Upper lobe of left lung (tissue), 6 donors: ENCODE data around the gene SERHL2. TPM values are rescaled to one million over a fixed set of nuclear protein-coding genes. Genes with fewer than 3 reads are reported as not detected.

ENCODE experiments used
- small RNA-seq, 4 donors: library from RNA; depleted of rRNA; stranded (forward); fragments of <200 nt; gene quantifications; one replicate each; pipeline ENCODE3, GENCODE V24; 2016
- total RNA-seq, 6 donors: library from RNA; depleted of rRNA in 4 of 6; stranded (reverse); fragments of >200 nt in 4 of 6; gene quantifications; one replicate each; pipeline versions ENCODE4 v1.1.0 to v1.2.1, GENCODE V29; 2016 to 2021
- donor health status: DM: no; HTN: no; CAD: no; lungs with moderate emphysema.
- donor health status: DM: no; HTN: yes; CAD: no; lungs with severe emphysema.

The SERHL2 gene
- total RNA-seq, 6 donors from 2014 or later, result 1.1 to 4.9 (median 2.2) TPM; not detected in 1

Small RNA genes within 50 kb of the gene (small RNA-seq; reads per million reads assigned to genes)
- gene RN7SKP80, result 0 reads per million in 4 donors
- gene RNU6-513P, result 0 reads per million in 4 donors

Other genes with a start within 250 kb of the SERHL2 start
- gene NFAM1, start 121.6 kb upstream of the SERHL2 start, total RNA-seq, result 10 to 100 TPM in 4 of 6 donors, 1 to 10 TPM in 2; 8.7 to 36.7 (median 15.9) TPM
- 10 to 100 TPM; 21.2 to 36.2 (median 29.3) TPM for gene RRP7A, start 34.2 kb upstream of the SERHL2 start, total RNA-seq
- 10 to 100 TPM; 38.0 to 74.5 (median 55.6) TPM for gene POLDIP3, start 60.9 kb downstream of the SERHL2 start, total RNA-seq
- 1 to 10 TPM in 1 of 6 donors, under 1 TPM in 2, not detected in 3; 0.44 to 1.2 (median 0.78) TPM for gene ATP5MGL, start 86.6 kb downstream of the SERHL2 start, total RNA-seq
- 100 to 1,000 TPM in 5 of 6 donors, 10 to 100 TPM in 1; 79.6 to 265 (median 220) TPM for gene CYB5R3, start 95.4 kb downstream of the SERHL2 start, total RNA-seq
- 10 to 100 TPM in 5 of 6 donors, 1 to 10 TPM in 1; 7.7 to 30.0 (median 16.1) TPM for gene A4GALT, start 166.9 kb downstream of the SERHL2 start, total RNA-seq